ENCODE measurements around the gene ATG14. TPM values are rescaled to one million over a fixed set of nuclear protein-coding genes. Genes with fewer than 3 reads are reported as not detected.
"Not testable (repeated sequence)": the region's sequence is repeated elsewhere in the genome, so short reads cannot be mapped to it uniquely, and the experiment has no call there.

Gene ATG14
- polyA plus RNA-seq, 2 of the 4 experiments (the other 2 are of a cell fraction), result 5.9 to 7.4 TPM

- H3K27ac ChIP-seq, result no peak overlapping the region
- H3K4me2 ChIP-seq, result no peak overlapping the region
- POLR2A ChIA-PET, result no interaction called here
- ATAC-seq, result no peak
- no peak for FAIRE-seq
- no peak for DNase-seq (ENCODE audit: low read depth in 1 of 2, low spot score in 1 of 2)
- H3K9me3 ChIP-seq, result no peaks in the 10 kb centered on the region
- 97% methylated on average over 3 of the region's 3 CpGs for WGBS (ENCODE audit: missing lambda C conversion rate)
- H3K4me3 ChIP-seq, result no peak overlapping the region
- H3K4me1 ChIP-seq, result 0 out of 3 replicates have a peak, but pooled peaks cover 3% of the 10 kb centered on the region
- TF ChIP-seq RFX5 (IDR thresholded peaks at IDR 0.05), result no peak
- TF ChIP-seq RNF2 (IDR thresholded peaks at IDR 0.05; ENCODE audit: borderline replicate concordance, low read depth), result no peak
- no peak for TF ChIP-seq CTCF (IDR thresholded peaks at IDR 0.05)
- no peak for TF ChIP-seq HDAC2 (IDR thresholded peaks at IDR 0.05)
- TF ChIP-seq CBX2 (IDR thresholded peaks at IDR 0.05; ENCODE audit: borderline replicate concordance, low read depth), result no peak
- TF ChIP-seq NFE2L2 (conservative IDR thresholded peaks at IDR 0.05; ENCODE audit: low read length), result no peak
- TF ChIP-seq MAFK (IDR thresholded peaks at IDR 0.05; ENCODE audit: partially characterized antibody), result no peak
- no peak for TF ChIP-seq HEYL (CRISPR knock-in tag; IDR thresholded peaks at IDR 0.05)
- no peak for TF ChIP-seq FOSL2 (IDR thresholded peaks at IDR 0.05)
- TF ChIP-seq FOSL2 (CRISPR knock-in tag; IDR thresholded peaks at IDR 0.05), result no peak
- TF ChIP-seq HOXB5 (CRISPR knock-in tag; IDR thresholded peaks at IDR 0.05), result no peak
- TF ChIP-seq FOSB (CRISPR knock-in tag; IDR thresholded peaks at IDR 0.05), result no peak
- no peak for TF ChIP-seq ZSCAN20 (CRISPR knock-in tag; IDR thresholded peaks at IDR 0.05)
- TF ChIP-seq CBX8 (IDR thresholded peaks at IDR 0.05), result no peak
- TF ChIP-seq PBX3 (IDR thresholded peaks at IDR 0.05), result no peak
- CTCF ChIA-PET, result interaction anchor here (0.9 kb wide), 1 partner anchor 64 kb away, joined by 4 read pairs; no protein-coding TSS in a partner anchor
Measured at GRCh38 chr14:55347748-55348147, 63.9 kb downstream of the ATG14 start.

DNA sequence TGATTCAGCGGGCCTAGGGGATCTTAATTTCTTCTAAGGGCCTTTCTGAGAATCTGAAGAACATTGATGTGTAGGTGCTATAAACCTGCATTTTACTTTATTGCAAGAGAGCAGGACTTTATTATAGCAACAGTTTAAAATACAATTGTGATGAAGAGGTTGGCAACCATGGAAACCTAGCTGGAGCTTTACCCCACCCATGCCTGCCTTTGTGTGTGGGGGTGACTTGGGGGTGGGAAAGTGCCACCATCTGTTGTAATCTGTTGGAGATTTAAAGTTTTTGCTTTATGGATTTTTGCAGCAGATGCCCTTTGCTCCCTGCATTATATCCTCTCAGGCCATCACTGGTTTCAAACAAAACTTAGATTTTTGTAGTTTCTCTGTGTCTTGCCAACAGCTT, 64.6 kb downstream of the ATG14 start:
- ChIA-PET CTCF (interaction anchor here (1.9 kb wide), 1 partner anchor 8 kb away, joined by 6 read pairs; no protein-coding TSS in a partner anchor), POLR2A (no interaction called here)
- DNase-seq (ENCODE audit: low read depth in 1 of 2, low spot score in 1 of 2) (no peak), ATAC-seq (no peak), FAIRE-seq (no peak)
- no peak overlapping the region for H3K27ac ChIP-seq
- no peaks in the 10 kb centered on the region for H3K9me3 ChIP-seq
- H3K4me2 ChIP-seq, result no peak overlapping the region
- WGBS (ENCODE audit: missing lambda C conversion rate), result 93% methylated on average over 1 of the region's 1 CpG
- 0 out of 3 replicates have a peak, but pooled peaks cover 3% of the 10 kb centered on the region for H3K4me1 ChIP-seq
- TF ChIP-seq JUNB (IDR thresholded peaks at IDR 0.05), result no peak
- TF ChIP-seq NPAS2 (CRISPR knock-in tag; IDR thresholded peaks at IDR 0.05; ENCODE audit: borderline replicate concordance), result no peak
- no peak for TF ChIP-seq FOSB (CRISPR knock-in tag; IDR thresholded peaks at IDR 0.05)
- no peak for TF ChIP-seq SMC3 (IDR thresholded peaks at IDR 0.05)
- TF ChIP-seq GATA3 (IDR thresholded peaks at IDR 0.05; ENCODE audit: borderline replicate concordance), result no peak
- TF ChIP-seq, protein P1, sequence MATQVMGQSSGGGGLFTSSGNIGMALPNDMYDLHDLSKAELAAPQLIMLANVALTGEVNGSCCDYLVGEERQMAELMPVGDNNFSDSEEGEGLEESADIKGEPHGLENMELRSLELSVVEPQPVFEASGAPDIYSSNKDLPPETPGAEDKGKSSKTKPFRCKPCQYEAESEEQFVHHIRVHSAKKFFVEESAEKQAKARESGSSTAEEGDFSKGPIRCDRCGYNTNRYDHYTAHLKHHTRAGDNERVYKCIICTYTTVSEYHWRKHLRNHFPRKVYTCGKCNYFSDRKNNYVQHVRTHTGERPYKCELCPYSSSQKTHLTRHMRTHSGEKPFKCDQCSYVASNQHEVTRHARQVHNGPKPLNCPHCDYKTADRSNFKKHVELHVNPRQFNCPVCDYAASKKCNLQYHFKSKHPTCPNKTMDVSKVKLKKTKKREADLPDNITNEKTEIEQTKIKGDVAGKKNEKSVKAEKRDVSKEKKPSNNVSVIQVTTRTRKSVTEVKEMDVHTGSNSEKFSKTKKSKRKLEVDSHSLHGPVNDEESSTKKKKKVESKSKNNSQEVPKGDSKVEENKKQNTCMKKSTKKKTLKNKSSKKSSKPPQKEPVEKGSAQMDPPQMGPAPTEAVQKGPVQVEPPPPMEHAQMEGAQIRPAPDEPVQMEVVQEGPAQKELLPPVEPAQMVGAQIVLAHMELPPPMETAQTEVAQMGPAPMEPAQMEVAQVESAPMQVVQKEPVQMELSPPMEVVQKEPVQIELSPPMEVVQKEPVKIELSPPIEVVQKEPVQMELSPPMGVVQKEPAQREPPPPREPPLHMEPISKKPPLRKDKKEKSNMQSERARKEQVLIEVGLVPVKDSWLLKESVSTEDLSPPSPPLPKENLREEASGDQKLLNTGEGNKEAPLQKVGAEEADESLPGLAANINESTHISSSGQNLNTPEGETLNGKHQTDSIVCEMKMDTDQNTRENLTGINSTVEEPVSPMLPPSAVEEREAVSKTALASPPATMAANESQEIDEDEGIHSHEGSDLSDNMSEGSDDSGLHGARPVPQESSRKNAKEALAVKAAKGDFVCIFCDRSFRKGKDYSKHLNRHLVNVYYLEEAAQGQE (IDR thresholded peaks at IDR 0.05), result no peak
- no peak for TF ChIP-seq KDM5A (IDR thresholded peaks at IDR 0.05)
- no peak for TF ChIP-seq POLR2AphosphoS2 (conservative IDR thresholded peaks at IDR 0.05; ENCODE audit: low read length)
- no peak for TF ChIP-seq NFE2L2 (conservative IDR thresholded peaks at IDR 0.05; ENCODE audit: low read length)
- no peak for TF ChIP-seq RCOR1 (IDR thresholded peaks at IDR 0.05; ENCODE audit: low read depth, low read length)
- TF ChIP-seq, protein P2, sequence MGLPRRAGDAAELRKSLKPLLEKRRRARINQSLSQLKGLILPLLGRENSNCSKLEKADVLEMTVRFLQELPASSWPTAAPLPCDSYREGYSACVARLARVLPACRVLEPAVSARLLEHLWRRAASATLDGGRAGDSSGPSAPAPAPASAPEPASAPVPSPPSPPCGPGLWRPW (IDR thresholded peaks at IDR 0.05), result no peak
- no peak for TF ChIP-seq MAX (IDR thresholded peaks at IDR 0.05)
- no peak for TF ChIP-seq RFX5 (IDR thresholded peaks at IDR 0.05)
- no peak for TF ChIP-seq RAD21 (conservative IDR thresholded peaks at IDR 0.05 in 1 of 2, IDR thresholded peaks at IDR 0.05 in 1 of 2)
- TF ChIP-seq PHF8 (IDR thresholded peaks at IDR 0.05; ENCODE audit: borderline replicate concordance, low read depth), result no peak
- TF ChIP-seq, protein P3, sequence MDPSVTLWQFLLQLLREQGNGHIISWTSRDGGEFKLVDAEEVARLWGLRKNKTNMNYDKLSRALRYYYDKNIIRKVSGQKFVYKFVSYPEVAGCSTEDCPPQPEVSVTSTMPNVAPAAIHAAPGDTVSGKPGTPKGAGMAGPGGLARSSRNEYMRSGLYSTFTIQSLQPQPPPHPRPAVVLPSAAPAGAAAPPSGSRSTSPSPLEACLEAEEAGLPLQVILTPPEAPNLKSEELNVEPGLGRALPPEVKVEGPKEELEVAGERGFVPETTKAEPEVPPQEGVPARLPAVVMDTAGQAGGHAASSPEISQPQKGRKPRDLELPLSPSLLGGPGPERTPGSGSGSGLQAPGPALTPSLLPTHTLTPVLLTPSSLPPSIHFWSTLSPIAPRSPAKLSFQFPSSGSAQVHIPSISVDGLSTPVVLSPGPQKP (IDR thresholded peaks at IDR 0.05; ENCODE audit: low read depth, low read length), result no peak
- no peak overlapping the region for H3K4me3 ChIP-seq

GRCh38 chr14:55344582-55345163, 67.0 kb downstream of the ATG14 start:
- H3K9me3 ChIP-seq; H3K4me3 ChIP-seq; H3K4me1 ChIP-seq; H3K4me2 ChIP-seq; H3K27ac ChIP-seq; ATAC-seq; POLR2A ChIA-PET; FAIRE-seq; DNase-seq (ENCODE audit: low read depth in 1 of 2, low spot score in 1 of 2): not testable (repeated sequence)
- CTCF ChIA-PET, result interaction anchor here (0.8 kb wide), 1 partner anchor 70 kb away, joined by 3 read pairs; no protein-coding TSS in a partner anchor
- 46% methylated on average over 6 of the region's 6 CpGs for WGBS (ENCODE audit: missing lambda C conversion rate)

All from A549 (cell line).